ENCODE data around the gene A2ML1.
"Not testable (repeated sequence)": the region's sequence is repeated elsewhere in the genome, so short reads cannot be mapped to it uniquely, and the experiment has no call there.

The A2ML1 gene

GRCh38 chr12:8793226-8793625 lies 29.2 kb upstream of the A2ML1 start:
- not testable (repeated sequence) for H3K27me3 ChIP-seq (ENCODE audit: insufficient read depth, low read length); H3K36me3 ChIP-seq (ENCODE audit: insufficient read depth, low read length)

GRCh38 chr12:8794611-8795010 lies 27.8 kb upstream of the A2ML1 start:
- not testable (repeated sequence) for H3K27me3 ChIP-seq (ENCODE audit: insufficient read depth, low read length); H3K4me1 ChIP-seq (ENCODE audit: control insufficient read depth, insufficient read depth, low read length, unreplicated experiment); H3K36me3 ChIP-seq (ENCODE audit: insufficient read depth, low read length); H3K4me3 ChIP-seq (ENCODE audit: low read depth, low read length); H2AFZ ChIP-seq (ENCODE audit: low read length, unreplicated experiment); H3K79me2 ChIP-seq (ENCODE audit: control insufficient read depth, insufficient read depth, low read length, unreplicated experiment); H3K27ac ChIP-seq (ENCODE audit: low read depth, low read length)

More at GRCh38 chr12:8793226-8793625, 29.2 kb upstream of the A2ML1 start:
- H3K27ac ChIP-seq (ENCODE audit: low read depth, low read length); H3K79me2 ChIP-seq (ENCODE audit: control insufficient read depth, insufficient read depth, low read length, unreplicated experiment); H3K4me1 ChIP-seq (ENCODE audit: control insufficient read depth, insufficient read depth, low read length, unreplicated experiment); H3K4me3 ChIP-seq (ENCODE audit: low read depth, low read length); H2AFZ ChIP-seq (ENCODE audit: low read length, unreplicated experiment): not testable (repeated sequence)

GRCh38 chr12:8796831-8797626 lies 25.4 kb upstream of the A2ML1 start:
- no peaks in the 10 kb centered on the region for H3K79me2 ChIP-seq (ENCODE audit: control insufficient read depth, insufficient read depth, low read length, unreplicated experiment)
- H3K27ac ChIP-seq (ENCODE audit: low read depth, low read length): no peak overlapping the region
- no peaks in the 10 kb centered on the region for H3K27me3 ChIP-seq (ENCODE audit: insufficient read depth, low read length)
- no peak overlapping the region for H2AFZ ChIP-seq (ENCODE audit: low read length, unreplicated experiment)
- H3K4me3 ChIP-seq (ENCODE audit: low read depth, low read length): no peak overlapping the region
- no peaks in the 10 kb centered on the region for H3K36me3 ChIP-seq (ENCODE audit: insufficient read depth, low read length)
- H3K4me1 ChIP-seq (ENCODE audit: control insufficient read depth, insufficient read depth, low read length, unreplicated experiment): no peaks in the 10 kb centered on the region

GRCh38 chr12:8801213-8801612 lies 21.2 kb upstream of the A2ML1 start:
- H3K79me2 ChIP-seq (ENCODE audit: control insufficient read depth, insufficient read depth, low read length, unreplicated experiment); H3K36me3 ChIP-seq (ENCODE audit: insufficient read depth, low read length); H3K4me1 ChIP-seq (ENCODE audit: control insufficient read depth, insufficient read depth, low read length, unreplicated experiment); H3K27ac ChIP-seq (ENCODE audit: low read depth, low read length); H3K4me3 ChIP-seq (ENCODE audit: low read depth, low read length); H2AFZ ChIP-seq (ENCODE audit: low read length, unreplicated experiment); H3K27me3 ChIP-seq (ENCODE audit: insufficient read depth, low read length): not testable (repeated sequence)

- H3K36me3 ChIP-seq (ENCODE audit: insufficient read depth, low read length); H3K79me2 ChIP-seq (ENCODE audit: control insufficient read depth, insufficient read depth, low read length, unreplicated experiment); H3K27ac ChIP-seq (ENCODE audit: low read depth, low read length); H3K27me3 ChIP-seq (ENCODE audit: insufficient read depth, low read length); H3K4me1 ChIP-seq (ENCODE audit: control insufficient read depth, insufficient read depth, low read length, unreplicated experiment); H2AFZ ChIP-seq (ENCODE audit: low read length, unreplicated experiment); H3K4me3 ChIP-seq (ENCODE audit: low read depth, low read length): not testable (repeated sequence)
Observed at GRCh38 chr12:8804833-8805232, 17.6 kb upstream of the A2ML1 start.

GRCh38 chr12:8805487-8805886 lies 16.9 kb upstream of the A2ML1 start:
- not testable (repeated sequence) for H3K4me1 ChIP-seq (ENCODE audit: control insufficient read depth, insufficient read depth, low read length, unreplicated experiment); H3K27me3 ChIP-seq (ENCODE audit: insufficient read depth, low read length); H3K36me3 ChIP-seq (ENCODE audit: insufficient read depth, low read length); H3K27ac ChIP-seq (ENCODE audit: low read depth, low read length); H3K79me2 ChIP-seq (ENCODE audit: control insufficient read depth, insufficient read depth, low read length, unreplicated experiment); H2AFZ ChIP-seq (ENCODE audit: low read length, unreplicated experiment); H3K4me3 ChIP-seq (ENCODE audit: low read depth, low read length)

- H3K79me2 ChIP-seq (ENCODE audit: control insufficient read depth, insufficient read depth, low read length, unreplicated experiment); H3K4me3 ChIP-seq (ENCODE audit: low read depth, low read length); H3K27me3 ChIP-seq (ENCODE audit: insufficient read depth, low read length); H2AFZ ChIP-seq (ENCODE audit: low read length, unreplicated experiment); H3K36me3 ChIP-seq (ENCODE audit: insufficient read depth, low read length); H3K4me1 ChIP-seq (ENCODE audit: control insufficient read depth, insufficient read depth, low read length, unreplicated experiment); H3K27ac ChIP-seq (ENCODE audit: low read depth, low read length): not testable (repeated sequence)
Observed at GRCh38 chr12:8807084-8807483, 15.3 kb upstream of the A2ML1 start.

- not testable (repeated sequence) for H3K27ac ChIP-seq (ENCODE audit: low read depth, low read length); H3K36me3 ChIP-seq (ENCODE audit: insufficient read depth, low read length); H2AFZ ChIP-seq (ENCODE audit: low read length, unreplicated experiment); H3K4me1 ChIP-seq (ENCODE audit: control insufficient read depth, insufficient read depth, low read length, unreplicated experiment); H3K4me3 ChIP-seq (ENCODE audit: low read depth, low read length); H3K27me3 ChIP-seq (ENCODE audit: insufficient read depth, low read length); H3K79me2 ChIP-seq (ENCODE audit: control insufficient read depth, insufficient read depth, low read length, unreplicated experiment)
Observed at GRCh38 chr12:8810112-8810511, 12.3 kb upstream of the A2ML1 start.

GRCh38 chr12:8813572-8814357 lies 8.7 kb upstream of the A2ML1 start:
- Histone ChIP-seq H3K36me3 (ENCODE audit: insufficient read depth, low read length) (no peaks in the 10 kb centered on the region), H3K27ac (ENCODE audit: low read depth, low read length) (no peak overlapping the region), H3K4me3 (ENCODE audit: low read depth, low read length) (no peak overlapping the region), H3K79me2 (ENCODE audit: control insufficient read depth, insufficient read depth, low read length, unreplicated experiment) (no peaks in the 10 kb centered on the region), H2AFZ (ENCODE audit: low read length, unreplicated experiment) (no peak overlapping the region), H3K27me3 (ENCODE audit: insufficient read depth, low read length) (no peaks in the 10 kb centered on the region), H3K4me1 (ENCODE audit: control insufficient read depth, insufficient read depth, low read length, unreplicated experiment) (no peaks in the 10 kb centered on the region)

- H3K4me3 ChIP-seq (ENCODE audit: low read depth, low read length): no peak overlapping the region
- H3K4me1 ChIP-seq (ENCODE audit: control insufficient read depth, insufficient read depth, low read length, unreplicated experiment): no peaks in the 10 kb centered on the region
- H3K27me3 ChIP-seq (ENCODE audit: insufficient read depth, low read length): no peaks in the 10 kb centered on the region
- no peak overlapping the region for H2AFZ ChIP-seq (ENCODE audit: low read length, unreplicated experiment)
- no peaks in the 10 kb centered on the region for H3K79me2 ChIP-seq (ENCODE audit: control insufficient read depth, insufficient read depth, low read length, unreplicated experiment)
- H3K27ac ChIP-seq (ENCODE audit: low read depth, low read length): no peak overlapping the region
- no peaks in the 10 kb centered on the region for H3K36me3 ChIP-seq (ENCODE audit: insufficient read depth, low read length)
Observed at GRCh38 chr12:8816448-8817050, 5.9 kb upstream of the A2ML1 start.

GRCh38 chr12:8817856-8818255 lies 4.6 kb upstream of the A2ML1 start:
- Histone ChIP-seq H2AFZ (ENCODE audit: low read length, unreplicated experiment) (no peak overlapping the region), H3K27ac (ENCODE audit: low read depth, low read length) (no peak overlapping the region), H3K4me1 (ENCODE audit: control insufficient read depth, insufficient read depth, low read length, unreplicated experiment) (no peaks in the 10 kb centered on the region), H3K79me2 (ENCODE audit: control insufficient read depth, insufficient read depth, low read length, unreplicated experiment) (no peaks in the 10 kb centered on the region), H3K4me3 (ENCODE audit: low read depth, low read length) (no peak overlapping the region), H3K36me3 (ENCODE audit: insufficient read depth, low read length) (no peaks in the 10 kb centered on the region), H3K27me3 (ENCODE audit: insufficient read depth, low read length) (no peaks in the 10 kb centered on the region)
